Neural cell (in vitro differentiated cells): Measurements from ENCODE around the gene RELN.

Experiments used
- CTCF ChIP-seq: fragments of 450-650 bp; IDR thresholded peaks from 2 replicates; pipeline ENCODE4 v1.5.1; 2014; ENCODE audit warnings: antibody characterized with exemption, mild to moderate bottlenecking, moderate library complexity; ENCODE audit not compliant: poor library complexity, severe bottlenecking
- EP300 ChIP-seq: fragments of 450-650 bp; conservative IDR thresholded peaks from 2 replicates; pipeline ENCODE4 v1.6.1; 2014; ENCODE audit warnings: antibody characterized with exemption, mild to moderate bottlenecking, moderate library complexity; ENCODE audit not compliant: poor library complexity, severe bottlenecking
- EZH2 ChIP-seq: fragments of 200-600, 300-800 bp; shearing (Covaris generic), sonication (generic); IDR thresholded peaks from 2 replicates; pipeline ENCODE4 v1.6.1; 2014; ENCODE audit warnings: antibody characterized with exemption, low read length, borderline replicate concordance, mild to moderate bottlenecking; ENCODE audit not compliant: insufficient read depth, poor library complexity, severe bottlenecking
- MXI1 ChIP-seq: fragments of 450-650 bp; conservative IDR thresholded peaks from 2 replicates; pipeline ENCODE4 v1.6.1; 2014; ENCODE audit warnings: antibody characterized with exemption, mild to moderate bottlenecking; ENCODE audit not compliant: poor library complexity, severe bottlenecking
- RAD21 ChIP-seq: fragments of 450-650 bp; conservative IDR thresholded peaks from 2 replicates; pipeline ENCODE4 v1.6.1; 2014; ENCODE audit warnings: antibody characterized with exemption, mild to moderate bottlenecking, moderate library complexity
- REST ChIP-seq: IDR thresholded peaks from 2 replicates; pipeline ENCODE4 v1.6.1; 2012; ENCODE audit warnings: borderline replicate concordance
- SMC3 ChIP-seq: fragments of 450-650 bp; conservative IDR thresholded peaks from 2 replicates; pipeline ENCODE4 v1.6.1; 2014; ENCODE audit warnings: antibody characterized with exemption, mild to moderate bottlenecking, moderate library complexity; ENCODE audit not compliant: poor library complexity
- TAF1 ChIP-seq: IDR thresholded peaks from 2 replicates; pipeline ENCODE4 v1.6.1; 2012; ENCODE audit warnings: low read depth

- no peak for TF ChIP-seq CTCF
- TF ChIP-seq EZH2, result no peak
- no peak for TF ChIP-seq RAD21
- no peak for TF ChIP-seq REST
- TF ChIP-seq MXI1, result no peak
- TF ChIP-seq TAF1, result no peak
- TF ChIP-seq EP300, result no peak
- TF ChIP-seq SMC3, result no peak
Measured at GRCh38 chr7:103609778-103610177, 379.7 kb downstream of the RELN start.
